ENCODE data around the gene SLC44A1.

The SLC44A1 gene

GRCh38 chr9:105297442-105298075, 53.1 kb downstream of the SLC44A1 start:
- in situ Hi-C loops (cut with MboI; ENCODE audit: low sequenced_read_pairs, unreplicated experiment) = no loop called here
- TF ChIP-seq CTCF (IDR thresholded peaks at IDR 0.05; ENCODE audit: borderline replicate concordance, control extremely low read depth, extremely low read depth, insufficient read depth, missing control alignments) = no peak
- no peak for DNase-seq (ENCODE audit: low spot score)

- TF ChIP-seq CTCF (IDR thresholded peaks at IDR 0.05; ENCODE audit: borderline replicate concordance, control extremely low read depth, extremely low read depth, insufficient read depth, missing control alignments) = no peak
- in situ Hi-C loops (cut with MboI; ENCODE audit: low sequenced_read_pairs, unreplicated experiment) = no loop called here
- DNase-seq (ENCODE audit: low spot score) = no peak
These were observed 54.9 kb downstream of the SLC44A1 start for GRCh38 chr9:105299190-105299854.

- in situ Hi-C loops (cut with MboI; ENCODE audit: low sequenced_read_pairs, unreplicated experiment) = no loop called here
- TF ChIP-seq CTCF (IDR thresholded peaks at IDR 0.05; ENCODE audit: borderline replicate concordance, control extremely low read depth, extremely low read depth, insufficient read depth, missing control alignments) = no peak
- no peak for DNase-seq (ENCODE audit: low spot score)
These were observed 58.3 kb downstream of the SLC44A1 start for GRCh38 chr9:105302728-105303127.

- no peak for DNase-seq (ENCODE audit: low spot score)
- no peak for TF ChIP-seq CTCF (IDR thresholded peaks at IDR 0.05; ENCODE audit: borderline replicate concordance, control extremely low read depth, extremely low read depth, insufficient read depth, missing control alignments)
- in situ Hi-C loops (cut with MboI; ENCODE audit: low sequenced_read_pairs, unreplicated experiment) = no loop called here
These were observed 61.4 kb downstream of the SLC44A1 start for GRCh38 chr9:105305856-105306255.

GRCh38 chr9:105306351-105307140, 62.1 kb downstream of the SLC44A1 start:
- in situ Hi-C loops (cut with MboI; ENCODE audit: low sequenced_read_pairs, unreplicated experiment) = no loop called here
- TF ChIP-seq CTCF (IDR thresholded peaks at IDR 0.05; ENCODE audit: borderline replicate concordance, control extremely low read depth, extremely low read depth, insufficient read depth, missing control alignments) = no peak

GRCh38 chr9:105307591-105308130, 63.2 kb downstream of the SLC44A1 start:
- no peak for TF ChIP-seq CTCF (IDR thresholded peaks at IDR 0.05; ENCODE audit: borderline replicate concordance, control extremely low read depth, extremely low read depth, insufficient read depth, missing control alignments)
- no peak for DNase-seq (ENCODE audit: low spot score)
- in situ Hi-C loops (cut with MboI; ENCODE audit: low sequenced_read_pairs, unreplicated experiment) = no loop called here

More at GRCh38 chr9:105306351-105307140, 62.1 kb downstream of the SLC44A1 start:
- no peak for DNase-seq (ENCODE audit: low spot score)

Data from GM13976 (cell line).